ENCODE data around the gene TCAP. TPM values are rescaled to one million over a fixed set of nuclear protein-coding genes. Genes with fewer than 3 reads are reported as not detected.

The TCAP gene
- total RNA-seq, 4 donors from 2014 or later, result 0.19 to 1.7 (median 0.60) TPM; not detected in 1

DNA sequence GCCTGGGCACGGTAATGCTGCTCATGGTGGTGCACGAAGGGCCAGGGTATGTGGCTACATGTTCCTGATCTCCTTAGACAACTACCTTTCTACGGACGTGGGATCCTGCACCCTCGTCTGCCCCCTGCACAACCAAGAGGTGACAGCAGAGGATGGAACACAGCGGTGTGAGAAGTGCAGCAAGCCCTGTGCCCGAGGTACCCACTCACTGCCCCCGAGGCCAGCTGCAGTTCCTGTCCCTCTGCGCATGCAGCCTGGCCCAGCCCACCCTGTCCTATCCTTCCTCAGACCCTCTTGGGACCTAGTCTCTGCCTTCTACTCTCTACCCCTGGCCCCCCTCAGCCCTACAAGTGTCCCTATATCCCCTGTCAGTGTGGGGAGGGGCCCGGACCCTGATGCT, 46.7 kb downstream of the TCAP start:
- TF ChIP-seq, protein P1, sequence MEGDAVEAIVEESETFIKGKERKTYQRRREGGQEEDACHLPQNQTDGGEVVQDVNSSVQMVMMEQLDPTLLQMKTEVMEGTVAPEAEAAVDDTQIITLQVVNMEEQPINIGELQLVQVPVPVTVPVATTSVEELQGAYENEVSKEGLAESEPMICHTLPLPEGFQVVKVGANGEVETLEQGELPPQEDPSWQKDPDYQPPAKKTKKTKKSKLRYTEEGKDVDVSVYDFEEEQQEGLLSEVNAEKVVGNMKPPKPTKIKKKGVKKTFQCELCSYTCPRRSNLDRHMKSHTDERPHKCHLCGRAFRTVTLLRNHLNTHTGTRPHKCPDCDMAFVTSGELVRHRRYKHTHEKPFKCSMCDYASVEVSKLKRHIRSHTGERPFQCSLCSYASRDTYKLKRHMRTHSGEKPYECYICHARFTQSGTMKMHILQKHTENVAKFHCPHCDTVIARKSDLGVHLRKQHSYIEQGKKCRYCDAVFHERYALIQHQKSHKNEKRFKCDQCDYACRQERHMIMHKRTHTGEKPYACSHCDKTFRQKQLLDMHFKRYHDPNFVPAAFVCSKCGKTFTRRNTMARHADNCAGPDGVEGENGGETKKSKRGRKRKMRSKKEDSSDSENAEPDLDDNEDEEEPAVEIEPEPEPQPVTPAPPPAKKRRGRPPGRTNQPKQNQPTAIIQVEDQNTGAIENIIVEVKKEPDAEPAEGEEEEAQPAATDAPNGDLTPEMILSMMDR (IDR thresholded peaks at IDR 0.05), result no peak
- DNase-seq (ENCODE audit: low spot score) (no peak), ATAC-seq (ENCODE audit: low FRiP score) (no peak)

DNA sequence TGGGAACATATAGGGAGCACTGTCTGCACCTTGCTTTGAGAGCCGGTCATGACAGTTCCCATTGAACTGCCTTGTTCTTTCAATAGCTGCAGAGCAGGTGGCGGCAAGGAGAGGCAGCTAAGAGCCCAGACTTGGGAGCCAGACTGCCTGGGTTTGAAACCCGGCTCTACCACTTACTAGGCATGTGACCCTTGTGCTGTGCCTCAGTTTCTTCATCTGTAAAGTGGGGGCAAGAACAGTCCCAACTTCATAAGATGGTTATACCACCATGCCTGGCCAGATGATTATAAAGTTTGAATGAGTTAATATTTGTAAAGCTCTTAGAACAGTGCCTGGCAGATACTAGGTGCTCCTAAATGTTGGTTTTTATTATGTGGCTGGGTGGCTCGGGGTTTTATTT, 49.1 kb downstream of the TCAP start:
- no peak for ATAC-seq (ENCODE audit: low FRiP score)
- TF ChIP-seq, protein P1 (IDR thresholded peaks at IDR 0.05), result no peak
- no peak for DNase-seq (ENCODE audit: low spot score)

DNA sequence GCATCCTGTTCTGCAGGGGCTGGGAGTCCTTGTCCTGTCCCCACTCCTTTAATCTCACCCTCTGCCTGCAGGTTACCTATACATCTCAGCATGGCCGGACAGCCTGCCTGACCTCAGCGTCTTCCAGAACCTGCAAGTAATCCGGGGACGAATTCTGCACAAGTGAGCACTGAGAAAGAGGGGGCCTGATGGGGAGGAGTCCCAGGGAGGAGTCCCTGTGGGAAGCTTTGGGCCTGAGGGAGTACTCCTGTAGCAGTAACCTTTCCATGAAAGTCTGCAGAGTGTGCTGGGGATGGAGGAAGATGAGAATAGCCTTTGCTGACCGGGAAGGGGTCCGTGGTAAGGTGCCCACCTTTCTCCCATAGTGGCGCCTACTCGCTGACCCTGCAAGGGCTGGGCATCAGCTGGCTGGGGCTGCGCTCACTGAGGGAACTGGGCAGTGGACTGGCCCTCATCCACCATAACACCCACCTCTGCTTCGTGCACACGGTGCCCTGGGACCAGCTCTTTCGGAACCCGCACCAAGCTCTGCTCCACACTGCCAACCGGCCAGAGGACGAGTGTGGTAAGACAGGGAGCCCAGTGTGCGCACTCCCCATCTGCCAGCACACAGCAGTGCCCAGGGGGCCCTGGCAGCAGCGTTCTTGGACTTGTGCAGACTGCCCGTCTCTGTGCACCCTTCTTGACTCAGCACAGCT, 50.4 kb downstream of the TCAP start:
- DNase-seq (ENCODE audit: low spot score), result no peak
- TF ChIP-seq, protein P1 (IDR thresholded peaks at IDR 0.05), result no peak
- no peak for ATAC-seq (ENCODE audit: low FRiP score)

Other genes with a start within 250 kb of the TCAP start
- 10 to 100 TPM; 21.4 to 34.0 (median 29.0) TPM for gene MED1, start 214.1 kb upstream of the TCAP start, total RNA-seq
- gene CDK12, start 203.9 kb upstream of the TCAP start, total RNA-seq, result 10 to 100 TPM; 25.7 to 49.2 (median 38.1) TPM
- under 1 TPM in 1 of 4 donors, not detected in 3; 0.06 TPM for gene NEUROD2, start 57.4 kb upstream of the TCAP start, total RNA-seq
- gene PPP1R1B, start 38.4 kb upstream of the TCAP start, total RNA-seq, result 10 to 100 TPM; 13.9 to 27.0 (median 19.1) TPM
- 10 to 100 TPM; 24.9 to 75.5 (median 36.5) TPM for gene STARD3, start 28.2 kb upstream of the TCAP start, total RNA-seq
- gene PNMT, start 3.1 kb downstream of the TCAP start, total RNA-seq, result 10 to 100 TPM in 1 of 4 donors, 1 to 10 TPM in 2, under 1 TPM in 1; 0.44 to 16.7 (median 1.9) TPM
- 10 to 100 TPM in 2 of 4 donors, 1 to 10 TPM in 2; 8.2 to 12.8 (median 11.0) TPM for gene PGAP3, start 22.7 kb downstream of the TCAP start, total RNA-seq
- 10 to 100 TPM; 13.8 to 23.8 (median 15.7) TPM for gene ERBB2, start 34.7 kb downstream of the TCAP start, total RNA-seq
- gene MIEN1, start 65.2 kb downstream of the TCAP start, total RNA-seq, result 10 to 100 TPM; 33.9 to 60.8 (median 52.5) TPM
- 10 to 100 TPM in 3 of 4 donors, not detected in 1; 13.0 to 19.3 (median 14.0) TPM for gene GRB7, start 72.6 kb downstream of the TCAP start, total RNA-seq
- gene IKZF3, start 199.0 kb downstream of the TCAP start, total RNA-seq, result 1 to 10 TPM; 2.9 to 8.3 (median 4.5) TPM
- gene ZPBP2, start 202.9 kb downstream of the TCAP start, total RNA-seq, result not detected

All from omental fat pad (tissue), 4 donors.